H7 (cell line): ENCODE results near the gene ZNF862. TPM values are rescaled to one million over a fixed set of nuclear protein-coding genes. Genes with fewer than 3 reads are reported as not detected.

Source experiments
- DNase-seq: peaks from one replicate; pipeline ENCODE4 v3.0.0; 2012
- H3K27me3 ChIP-seq: 2 replicates; pipeline ENCODE4 v1.6.0; 2011; ENCODE audit warnings: mild to moderate bottlenecking, low read length; ENCODE audit not compliant: control insufficient read depth, insufficient read depth
- H3K36me3 ChIP-seq: replicated peaks from 2 replicates; pipeline ENCODE4 v1.5.1; 2011; ENCODE audit warnings: low read length; ENCODE audit not compliant: control insufficient read depth, insufficient read depth
- H3K4me3 ChIP-seq: 2 replicates; pipeline ENCODE4 v1.5.1; 2011; ENCODE audit warnings: low read depth, mild to moderate bottlenecking, control low read depth, low read length, moderate library complexity; ENCODE audit not compliant: insufficient read depth
- total RNA-seq: library from RNA; depleted of rRNA; stranded (reverse); fragments of >200 nt; shearing (Covaris generic); gene quantifications from 2 replicates; pipeline ENCODE4 v1.2.3, GENCODE V29; 2014

The ZNF862 gene
- total RNA-seq, 1 experiment from 2014 or later = 3.4 TPM

GRCh38 chr7:149837564-149838223 is 481 bp upstream of the ZNF862 start:
- peaks cover 10% of the 10 kb centered on the region for H3K27me3 ChIP-seq
- no peaks in the 10 kb centered on the region for H3K36me3 ChIP-seq
- H3K4me3 ChIP-seq = no peak overlapping the region
- no peak for DNase-seq

GRCh38 chr7:149838992-149839408 is 825 bp downstream of the ZNF862 start:
- DNase-seq = peak; percentile 62
- H3K27me3 ChIP-seq = peaks cover 12% of the 10 kb centered on the region
- H3K4me3 ChIP-seq = peak overlapping the region; percentile 80
- no peaks in the 10 kb centered on the region for H3K36me3 ChIP-seq

- Histone ChIP-seq H3K27me3 (peaks cover 11% of the 10 kb centered on the region), H3K4me3 (no peak overlapping the region), H3K36me3 (no peaks in the 10 kb centered on the region)
- DNase-seq = no peak
These were observed 1.8 kb downstream of the ZNF862 start for GRCh38 chr7:149839933-149840332.

GRCh38 chr7:149843566-149843965 is 5.4 kb downstream of the ZNF862 start:
- no peak overlapping the region for H3K4me3 ChIP-seq
- no peaks in the 10 kb centered on the region for H3K36me3 ChIP-seq
- peaks cover 11% of the 10 kb centered on the region for H3K27me3 ChIP-seq
- no peak for DNase-seq

DNA sequence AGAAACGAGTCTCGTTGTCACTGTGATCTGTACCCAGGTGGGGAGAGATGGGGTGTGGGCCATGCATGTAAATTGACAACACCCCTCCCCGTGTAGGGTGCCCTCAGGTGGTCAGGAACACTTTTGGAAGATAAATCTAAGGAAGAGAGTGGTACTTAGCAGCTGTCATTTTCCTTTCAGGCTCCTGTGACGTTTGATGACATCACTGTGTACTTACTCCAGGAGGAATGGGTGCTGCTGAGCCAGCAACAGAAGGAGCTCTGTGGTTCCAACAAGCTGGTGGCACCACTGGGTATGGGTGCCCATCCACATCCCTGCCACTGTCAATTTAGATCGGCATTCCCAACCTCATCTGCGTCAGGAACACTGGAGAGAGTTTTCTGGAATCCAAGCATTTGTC is 6.3 kb downstream of the ZNF862 start:
- H3K27me3 ChIP-seq = peaks cover 10% of the 10 kb centered on the region
- H3K36me3 ChIP-seq = no peaks in the 10 kb centered on the region
- DNase-seq = no peak
- no peak overlapping the region for H3K4me3 ChIP-seq

- no peaks in the 10 kb centered on the region for H3K36me3 ChIP-seq
- DNase-seq = no peak
- no peak overlapping the region for H3K4me3 ChIP-seq
- peaks cover 6% of the 10 kb centered on the region; the same call in 1 of the 2 replicates for H3K27me3 ChIP-seq
These were observed 7.2 kb downstream of the ZNF862 start for GRCh38 chr7:149845257-149845980.

DNA sequence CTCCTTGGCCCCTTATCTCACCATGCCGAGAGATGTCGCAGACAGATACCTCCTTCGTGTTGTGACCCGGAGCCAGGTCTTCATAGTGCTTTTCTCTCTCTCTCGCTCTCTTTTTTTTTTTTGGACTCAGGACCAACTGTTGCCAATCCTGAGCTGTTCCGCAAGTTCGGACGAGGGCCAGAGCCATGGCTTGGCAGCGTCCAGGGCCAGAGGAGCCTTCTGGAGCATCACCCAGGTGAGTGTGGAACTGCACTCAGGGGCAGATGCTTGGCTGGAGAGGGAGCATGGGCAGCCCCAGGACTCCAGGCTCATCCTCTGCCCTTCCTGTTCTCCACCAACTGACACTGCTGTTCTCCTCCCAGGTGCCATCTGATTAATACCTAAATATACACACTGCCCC is 7.8 kb downstream of the ZNF862 start:
- Histone ChIP-seq H3K4me3 (no peak overlapping the region), H3K27me3 (peaks cover 6% of the 10 kb centered on the region; the same call in 1 of the 2 replicates), H3K36me3 (no peaks in the 10 kb centered on the region)
- no peak for DNase-seq

DNA sequence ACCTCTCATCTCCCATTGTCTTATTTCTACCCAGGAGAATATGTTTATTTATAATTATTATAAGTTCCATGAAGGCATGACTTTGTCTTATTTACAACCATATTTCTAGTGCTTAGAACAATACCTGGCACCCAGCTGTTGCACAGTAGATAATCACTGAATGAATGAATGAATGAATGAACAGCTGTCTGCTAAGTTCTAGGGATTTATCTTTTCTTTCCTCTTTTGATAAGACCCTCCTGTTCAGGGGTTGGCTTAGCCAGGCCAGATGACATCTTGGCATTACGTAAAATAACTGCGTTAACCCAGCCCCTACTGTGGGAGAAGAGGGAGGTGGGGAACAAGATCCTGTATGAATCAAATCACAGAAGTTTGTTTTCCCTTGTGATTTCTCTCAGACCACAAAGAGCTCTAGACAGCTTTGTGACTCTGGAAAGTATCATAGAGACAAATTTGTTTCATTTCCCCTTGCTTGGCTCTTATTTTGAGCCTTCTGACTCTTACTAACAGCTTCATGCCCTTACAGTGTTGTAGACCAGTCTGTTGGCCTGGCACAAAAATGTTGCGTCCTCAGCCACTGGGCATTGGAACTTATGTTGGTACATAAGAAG is 8.4 kb downstream of the ZNF862 start:
- H3K4me3 ChIP-seq = no peak overlapping the region
- peaks cover 6% of the 10 kb centered on the region; the same call in 1 of the 2 replicates for H3K27me3 ChIP-seq
- no peak for DNase-seq
- no peaks in the 10 kb centered on the region for H3K36me3 ChIP-seq

DNA sequence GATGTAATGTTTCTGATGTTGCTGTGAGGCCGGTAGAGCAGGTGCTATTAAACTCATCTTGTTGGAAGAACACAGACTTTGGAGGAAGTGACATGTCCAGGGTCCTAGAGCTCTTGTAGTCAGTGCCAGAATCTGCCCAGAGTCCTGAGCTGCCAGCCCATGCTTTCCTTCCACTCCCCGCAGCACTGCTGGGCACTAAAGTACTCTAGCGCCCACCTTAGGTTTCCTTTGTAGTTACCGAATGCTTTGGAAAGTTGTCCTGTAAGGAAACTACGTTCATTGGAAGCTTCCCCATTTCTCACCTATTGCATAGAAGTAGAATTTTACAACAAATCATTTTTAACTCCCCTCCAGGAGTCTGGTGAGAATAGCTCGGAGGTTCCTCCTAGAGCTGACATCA is 11.0 kb downstream of the ZNF862 start:
- H3K36me3 ChIP-seq = no peaks in the 10 kb centered on the region
- DNase-seq = peak; percentile 73
- H3K27me3 ChIP-seq = no peaks in the 10 kb centered on the region
- no peak overlapping the region for H3K4me3 ChIP-seq

DNA sequence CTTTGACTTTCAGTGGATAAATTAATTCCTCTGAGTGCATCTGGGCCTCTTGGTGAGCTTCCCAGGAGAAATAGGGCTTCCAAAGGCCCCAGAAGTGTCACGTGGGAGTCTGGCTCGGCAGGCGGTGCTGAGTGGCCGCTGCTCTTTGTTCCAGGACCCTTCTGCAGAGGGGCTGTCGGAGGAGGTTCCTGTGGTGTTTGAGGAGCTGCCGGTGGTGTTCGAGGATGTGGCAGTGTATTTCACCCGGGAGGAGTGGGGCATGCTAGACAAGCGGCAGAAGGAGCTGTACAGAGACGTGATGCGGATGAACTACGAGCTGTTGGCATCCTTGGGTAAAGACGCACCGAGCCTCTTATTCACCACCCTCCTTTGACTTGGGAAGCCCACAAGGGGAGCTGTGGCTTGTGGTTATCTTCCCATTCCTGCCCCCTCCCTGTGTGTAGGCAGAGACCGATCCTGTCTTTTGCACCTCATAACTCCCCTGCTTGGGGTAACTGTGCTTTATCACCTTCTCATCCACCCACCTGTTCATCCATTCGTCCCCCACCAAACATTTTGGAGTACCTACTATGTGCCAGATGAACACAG is 11.9 kb downstream of the ZNF862 start:
- peak; percentile 75 for DNase-seq
- H3K27me3 ChIP-seq = no peaks in the 10 kb centered on the region

GRCh38 chr7:149850716-149851115 is 12.5 kb downstream of the ZNF862 start:
- DNase-seq = no peak
- H3K36me3 ChIP-seq = no peaks in the 10 kb centered on the region
- no peak overlapping the region for H3K4me3 ChIP-seq
- no peaks in the 10 kb centered on the region for H3K27me3 ChIP-seq

More for the DNA sequence above, 11.9 kb downstream of the ZNF862 start:
- Histone ChIP-seq H3K36me3 (no peaks in the 10 kb centered on the region), H3K4me3 (no peak overlapping the region)

DNA sequence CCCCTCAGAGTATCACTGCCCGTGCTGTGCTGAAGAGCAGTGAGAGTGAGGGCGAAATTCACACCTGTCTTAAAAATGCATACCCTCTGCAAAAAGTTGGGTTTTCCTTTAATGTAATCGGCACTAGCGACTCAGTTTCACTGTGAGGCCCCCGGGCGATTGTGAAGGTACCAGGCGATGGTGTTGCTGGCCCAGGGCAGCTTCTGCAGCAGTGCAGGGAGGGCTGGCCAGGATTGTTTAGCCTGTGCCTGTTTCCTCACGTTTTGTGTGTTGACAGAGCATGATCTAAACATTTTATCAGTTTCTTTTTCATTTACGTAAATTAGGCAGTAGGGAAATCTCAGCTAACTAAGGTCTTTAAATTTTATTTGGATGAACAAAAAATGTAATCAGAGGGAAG is 13.3 kb downstream of the ZNF862 start:
- Histone ChIP-seq H3K36me3 (no peaks in the 10 kb centered on the region), H3K4me3 (no peak overlapping the region), H3K27me3 (no peaks in the 10 kb centered on the region)
- DNase-seq = no peak

- Histone ChIP-seq H3K4me3 (no peak overlapping the region), H3K36me3 (no peaks in the 10 kb centered on the region), H3K27me3 (no peaks in the 10 kb centered on the region)
- no peak for DNase-seq
These were observed 15.0 kb downstream of the ZNF862 start for GRCh38 chr7:149853157-149853556.

DNA sequence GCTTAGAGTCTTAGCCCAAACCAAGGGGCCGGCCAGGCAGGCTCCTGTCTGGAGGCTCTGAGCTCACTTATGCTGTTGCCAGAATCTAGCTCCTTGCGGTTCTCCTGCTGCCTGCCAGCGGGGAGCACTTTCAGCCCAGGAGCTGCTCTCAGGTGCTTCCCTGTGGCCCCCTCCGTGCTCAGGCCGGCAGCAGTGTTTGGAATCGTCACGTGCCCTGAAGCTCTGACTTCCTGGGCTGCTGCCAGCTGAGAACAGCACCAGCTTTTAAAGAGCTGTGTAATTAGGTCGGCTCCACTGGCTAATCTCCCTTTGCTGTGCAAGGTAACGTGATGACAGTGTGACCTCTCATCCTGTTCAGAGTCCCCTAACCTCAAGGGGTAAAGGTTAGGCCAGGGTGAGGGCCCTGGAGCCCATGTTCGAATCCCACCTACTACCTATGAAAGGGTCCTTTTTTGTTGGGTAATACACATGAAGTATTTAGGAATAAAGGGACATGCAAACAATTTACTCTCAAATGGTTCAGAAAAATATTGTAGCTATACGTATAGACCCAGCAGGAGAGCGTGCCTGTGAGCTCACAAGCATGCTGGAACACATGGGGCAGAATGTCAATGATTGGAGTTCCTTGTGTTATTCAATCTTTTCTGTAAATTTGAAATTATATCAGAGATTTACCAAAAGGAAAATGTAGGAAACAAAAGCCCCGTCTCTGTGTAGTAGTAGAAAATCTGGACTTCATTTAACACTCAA is 16.6 kb downstream of the ZNF862 start:
- Histone ChIP-seq H3K4me3 (no peak overlapping the region), H3K27me3 (no peaks in the 10 kb centered on the region), H3K36me3 (no peaks in the 10 kb centered on the region)
- DNase-seq = peak; percentile 78
